Measurements from ENCODE around the gene UBL4A.

Gene UBL4A

GRCh38 chrX:154460326-154460725, 26.1 kb downstream of the UBL4A start:
- no peak for DNase-seq (ENCODE audit: low read depth)

GRCh38 chrX:154459832-154460231, 26.6 kb downstream of the UBL4A start:
- no peak for DNase-seq (ENCODE audit: low read depth)

GRCh38 chrX:154458954-154459778, 27.2 kb downstream of the UBL4A start:
- DNase-seq (ENCODE audit: low read depth), result no peak

DNA sequence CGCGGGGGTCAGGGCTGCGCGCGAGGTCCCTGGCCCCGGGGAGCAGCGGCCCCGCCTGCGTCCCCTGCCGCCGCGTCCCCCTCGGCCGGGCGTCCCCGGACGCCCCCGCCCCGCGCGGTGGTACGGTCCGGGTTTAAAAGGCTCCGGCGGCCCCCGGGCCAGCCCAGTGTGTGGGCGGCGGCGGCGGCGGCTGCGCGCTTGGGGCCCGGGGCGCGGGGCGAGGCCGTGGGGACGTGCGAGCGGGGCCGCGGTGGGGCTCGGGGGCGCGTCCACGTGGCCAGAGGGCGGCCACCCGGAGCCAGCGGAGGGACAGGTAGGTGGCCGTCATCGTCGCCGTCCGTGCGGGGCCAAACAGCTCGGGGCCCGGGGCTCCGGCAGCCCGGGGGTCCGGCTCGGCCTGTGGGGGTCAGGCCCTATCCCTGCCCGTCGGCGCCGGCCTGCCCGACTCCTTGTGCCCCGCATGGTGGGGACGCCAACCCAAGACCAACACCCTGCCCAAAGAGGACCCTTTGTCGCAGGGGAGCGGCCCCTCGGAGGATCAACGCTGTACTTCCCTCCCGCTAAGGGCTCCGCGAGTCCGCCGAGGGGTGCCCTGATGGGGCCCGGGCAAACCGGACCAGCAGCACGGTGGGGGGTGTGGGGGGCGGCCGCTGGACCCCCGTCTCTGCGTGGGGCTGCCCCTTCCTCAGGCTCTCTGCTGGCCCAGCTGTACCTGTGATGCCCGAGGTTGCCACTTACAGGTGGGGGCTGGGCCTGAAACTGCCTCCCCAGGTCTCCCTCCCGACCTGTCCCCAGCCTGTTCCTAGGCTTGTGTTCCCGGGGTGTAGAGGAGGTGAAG, 28.1 kb downstream of the UBL4A start, which contains the start of gene PLXNA3:
TSS of gene PLXNA3 (plus strand) at position 166 of the 838 bp plus-strand sequence. CDS start 1,903 bp downstream, outside the sequence.
- peak; percentile 50 for DNase-seq (ENCODE audit: low read depth)

GRCh38 chrX:154457491-154458115, 28.8 kb downstream of the UBL4A start:
- DNase-seq (ENCODE audit: low read depth), result no peak

GRCh38 chrX:154452823-154453222, 33.6 kb downstream of the UBL4A start:
- no peak for DNase-seq (ENCODE audit: low read depth)

DNA sequence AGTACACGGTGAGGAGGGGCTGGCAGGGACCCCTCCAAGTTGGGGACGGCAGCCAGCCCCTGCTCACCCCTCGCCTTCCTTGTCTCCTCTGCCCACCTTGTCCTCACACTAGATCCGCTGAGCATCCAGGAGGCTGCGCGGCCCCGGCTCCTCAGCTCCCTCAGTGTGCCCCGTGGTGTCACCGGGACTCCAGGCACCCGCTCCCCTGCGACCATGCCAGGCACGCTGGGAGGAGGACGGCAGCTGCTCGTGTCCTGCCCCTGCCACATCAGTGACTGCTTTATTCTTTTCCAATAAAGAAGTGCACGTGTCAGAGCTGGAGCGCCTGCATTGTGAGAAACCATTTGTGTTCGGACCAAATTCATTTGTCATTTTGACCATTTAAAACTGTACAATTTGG, 36.1 kb downstream of the UBL4A start:
- no peak for DNase-seq (ENCODE audit: low read depth)

DNA sequence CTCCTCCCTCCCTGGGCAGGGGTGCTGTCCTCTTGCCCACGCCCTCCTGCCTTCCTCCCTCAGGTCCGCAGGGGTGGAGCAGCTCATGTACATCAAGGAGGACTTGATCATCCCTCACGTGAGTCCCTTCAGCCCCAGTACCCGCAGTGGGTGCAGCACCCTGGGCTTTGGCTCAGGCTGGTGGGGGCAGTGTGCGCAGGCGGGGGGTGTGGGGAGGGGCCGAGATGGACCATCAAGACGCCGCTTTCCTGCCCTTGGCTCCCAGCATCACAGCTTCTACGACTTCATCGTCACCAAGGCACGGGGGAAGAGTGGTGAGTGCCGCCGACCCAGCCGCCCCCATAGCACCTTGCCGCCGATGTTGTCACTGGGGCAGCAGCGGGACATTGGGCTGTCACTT, 36.8 kb downstream of the UBL4A start:
- DNase-seq (ENCODE audit: low read depth), result no peak

DNA sequence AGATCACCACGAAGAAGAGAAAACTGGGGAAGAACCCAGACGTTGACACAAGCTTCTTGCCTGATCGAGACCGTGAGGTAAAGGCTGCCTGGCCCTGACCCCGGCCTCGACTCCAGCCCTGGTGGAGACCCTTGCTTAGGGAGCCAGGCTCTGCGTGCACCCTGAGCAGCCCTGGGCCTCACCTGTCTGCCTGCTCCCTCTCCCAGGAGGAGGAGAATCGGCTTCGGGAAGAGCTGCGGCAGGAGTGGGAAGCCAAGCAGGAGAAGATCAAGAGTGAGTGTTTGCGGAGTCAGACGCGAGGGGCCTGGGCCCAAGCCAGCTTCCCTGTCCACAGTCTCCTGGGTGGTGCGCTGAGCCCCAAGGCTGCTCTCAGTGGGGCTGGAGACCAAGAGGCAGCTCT, 37.9 kb downstream of the UBL4A start:
- DNase-seq (ENCODE audit: low read depth), result no peak

GRCh38 chrX:154446430-154446829, 40.0 kb downstream of the UBL4A start:
- no peak for DNase-seq (ENCODE audit: low read depth)

DNA sequence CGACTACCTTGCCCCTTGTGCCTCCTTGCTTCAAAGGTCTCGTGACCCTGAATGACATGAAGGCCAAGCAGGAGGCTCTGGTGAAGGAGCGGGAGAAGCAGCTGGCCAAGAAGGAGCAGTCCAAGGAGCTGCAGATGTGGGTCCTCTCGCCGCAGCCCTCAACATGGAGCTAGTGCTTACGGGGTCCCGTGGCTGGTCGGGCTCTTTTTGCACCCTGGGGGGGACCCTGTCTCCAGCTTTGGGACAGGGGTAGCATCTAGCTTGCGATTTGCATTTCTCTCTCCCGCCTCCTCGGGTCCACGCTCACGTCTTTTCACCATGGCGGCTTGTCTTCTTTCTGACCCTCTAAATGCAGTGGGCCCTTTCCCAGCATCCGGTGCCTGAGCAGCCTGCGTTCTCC, 40.6 kb downstream of the UBL4A start:
- DNase-seq (ENCODE audit: low read depth), result no peak

DNA sequence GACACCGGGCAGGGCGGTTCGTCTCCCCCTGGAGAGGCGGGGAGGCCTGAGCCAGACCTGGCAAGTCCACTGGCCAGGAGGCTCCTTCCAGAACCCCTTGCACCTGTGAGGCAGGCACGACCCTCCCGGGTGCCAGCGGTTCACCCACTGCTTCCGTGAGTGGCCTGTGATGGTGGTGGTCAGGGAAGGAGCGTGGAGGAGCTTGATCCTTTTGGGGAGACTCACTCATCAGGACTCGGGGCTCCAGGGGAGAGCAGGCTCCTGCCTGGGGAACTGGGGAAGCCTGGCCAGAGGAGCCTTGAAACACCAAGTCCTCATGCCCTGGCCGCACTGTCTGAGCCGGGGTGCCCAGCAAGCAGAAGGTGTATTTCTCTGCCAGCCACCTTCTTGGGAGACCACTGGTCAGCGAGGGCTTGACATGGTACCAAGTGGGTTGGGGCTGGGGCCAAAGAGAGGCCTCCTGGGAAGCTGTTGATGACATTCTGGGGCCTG, 41.6 kb downstream of the UBL4A start:
- DNase-seq (ENCODE audit: low read depth), result no peak

DNA sequence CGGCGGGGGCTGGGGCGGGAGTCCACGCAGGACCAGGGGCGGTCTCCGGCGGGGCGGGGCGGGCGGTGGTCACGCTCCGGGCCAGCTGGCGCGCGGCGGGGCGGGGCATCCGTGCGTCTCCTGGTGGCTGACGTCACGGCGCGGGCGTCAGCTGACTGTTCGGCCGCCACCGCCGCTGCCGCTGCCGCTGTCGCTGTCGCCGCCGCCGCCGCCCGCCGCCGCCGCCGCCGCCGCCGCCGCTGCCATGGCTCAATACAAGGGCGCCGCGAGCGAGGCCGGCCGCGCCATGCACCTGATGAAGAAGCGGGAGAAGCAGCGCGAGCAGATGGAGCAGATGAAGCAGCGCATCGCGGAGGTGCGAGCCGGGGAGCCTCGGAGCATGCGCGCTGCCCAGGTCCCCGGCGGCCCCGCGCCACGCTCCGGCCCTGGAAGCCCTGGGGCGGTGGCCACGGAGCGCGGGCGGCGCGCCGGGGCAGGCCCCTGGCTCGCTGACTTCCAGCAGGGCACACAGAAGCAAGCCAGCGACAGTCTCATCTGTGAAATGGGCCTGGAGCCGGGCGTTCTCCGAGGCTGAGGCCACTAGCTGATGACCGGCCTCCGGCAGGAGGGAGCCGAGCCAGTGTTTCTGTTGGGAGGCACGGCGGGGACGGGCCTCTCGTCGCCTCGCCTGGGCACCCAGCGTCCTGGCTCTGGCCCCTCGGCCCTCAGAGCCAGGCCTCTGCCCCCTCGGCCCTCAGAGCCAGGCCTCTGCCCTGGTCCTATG, 42.2 kb downstream of the UBL4A start, which contains the start of gene FAM50A:
TSS of gene FAM50A (plus strand) at position 150 of the 763 bp plus-strand sequence. CDS start at position 245, 95 bp downstream.
- DNase-seq (ENCODE audit: low read depth), result peak; percentile 64

DNA sequence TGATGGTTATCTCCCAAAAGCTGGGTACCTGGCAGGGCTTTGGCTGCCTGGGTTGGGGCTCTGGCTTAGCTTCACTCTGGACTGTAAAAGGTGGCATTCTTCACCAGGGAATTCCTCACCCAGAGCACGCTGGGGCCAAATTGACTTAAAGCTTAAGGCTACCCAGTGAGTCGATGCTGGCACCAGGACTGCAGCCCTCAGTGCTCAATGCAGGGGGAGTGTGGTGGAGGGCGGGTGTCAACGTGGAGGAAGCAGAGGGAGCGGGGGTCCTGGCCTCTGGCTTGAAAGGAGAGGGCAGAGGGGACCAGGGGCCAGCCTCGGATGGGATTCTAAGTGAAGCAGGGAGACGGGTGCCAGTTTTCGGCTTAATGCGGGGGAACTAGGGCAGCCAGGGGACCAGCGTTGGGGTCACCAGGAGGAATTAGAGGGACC, 42.9 kb downstream of the UBL4A start:
- no peak for DNase-seq (ENCODE audit: low read depth)

GRCh38 chrX:154441984-154442707, 44.3 kb downstream of the UBL4A start:
- DNase-seq (ENCODE audit: low read depth), result no peak

DNA sequence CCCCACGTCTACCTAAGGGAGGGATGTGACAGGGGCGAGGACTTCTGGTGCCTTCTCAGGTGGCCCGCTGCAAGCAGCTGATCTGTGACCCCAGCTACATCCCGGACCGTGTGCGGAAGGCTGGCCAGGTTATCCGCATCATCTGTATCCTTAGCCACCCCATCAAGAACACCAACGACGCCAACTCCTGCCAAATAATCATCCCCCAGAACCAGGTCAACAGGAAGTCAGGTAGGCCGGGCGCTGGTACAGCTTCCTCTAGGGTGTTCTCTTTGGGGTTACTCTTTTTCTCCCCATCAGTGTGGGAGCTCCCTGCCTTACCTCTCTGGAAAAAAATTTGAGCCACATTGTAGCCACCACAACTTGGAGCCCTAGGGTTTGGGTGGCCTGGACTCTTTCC, 44.9 kb downstream of the UBL4A start:
- no peak for DNase-seq (ENCODE audit: low read depth)

GRCh38 chrX:154440623-154441357, 45.6 kb downstream of the UBL4A start:
- DNase-seq (ENCODE audit: low read depth), result no peak

GRCh38 chrX:154439841-154440240, 46.6 kb downstream of the UBL4A start:
- DNase-seq (ENCODE audit: low read depth), result no peak

DNA sequence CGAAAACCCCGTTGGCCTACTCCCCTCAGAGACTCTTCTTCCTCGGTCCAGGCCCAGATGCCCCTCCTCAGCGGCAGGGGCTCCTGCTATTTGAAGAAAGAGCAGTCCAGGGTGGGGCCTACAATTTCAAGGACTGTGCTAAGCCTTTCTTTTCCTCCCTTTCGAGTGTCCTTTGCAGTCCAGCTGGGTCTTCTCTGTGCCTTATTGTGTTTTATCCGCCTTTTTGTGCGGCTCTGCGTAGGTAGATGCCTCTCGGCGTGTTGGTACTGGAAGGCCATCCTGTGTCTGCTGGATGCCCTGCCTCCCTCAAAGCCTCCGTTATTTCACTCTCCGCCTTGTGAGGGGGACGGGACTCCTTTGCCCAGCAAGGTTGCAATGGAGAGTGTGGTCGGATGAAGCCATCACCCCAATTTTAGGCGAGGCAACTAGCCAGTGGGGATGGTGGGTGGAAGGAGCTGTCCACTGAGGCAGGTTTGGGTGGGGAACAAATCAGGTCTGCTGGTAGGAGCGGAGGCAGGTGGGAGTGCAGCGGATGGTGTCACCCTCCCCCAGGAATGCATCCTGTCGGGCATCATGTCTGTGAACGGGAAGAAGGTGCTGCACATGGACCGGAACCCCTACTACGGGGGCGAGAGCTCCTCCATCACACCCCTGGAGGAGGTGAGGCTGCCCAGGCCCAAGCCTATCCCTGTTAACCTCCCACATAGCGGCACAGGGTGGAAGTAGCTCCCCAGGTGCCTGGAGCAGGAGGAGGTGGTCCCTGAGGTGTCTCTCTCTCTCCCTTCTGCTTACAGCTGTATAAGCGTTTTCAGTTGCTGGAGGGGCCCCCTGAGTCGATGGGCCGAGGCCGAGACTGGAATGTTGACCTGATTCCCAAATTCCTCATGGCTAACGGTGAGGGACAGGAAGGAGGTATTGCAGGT, 48.2 kb downstream of the UBL4A start:
- no peak for DNase-seq (ENCODE audit: low read depth)
